ENCODE measurements around the gene SLF2.

- TF ChIP-seq, protein P1, sequence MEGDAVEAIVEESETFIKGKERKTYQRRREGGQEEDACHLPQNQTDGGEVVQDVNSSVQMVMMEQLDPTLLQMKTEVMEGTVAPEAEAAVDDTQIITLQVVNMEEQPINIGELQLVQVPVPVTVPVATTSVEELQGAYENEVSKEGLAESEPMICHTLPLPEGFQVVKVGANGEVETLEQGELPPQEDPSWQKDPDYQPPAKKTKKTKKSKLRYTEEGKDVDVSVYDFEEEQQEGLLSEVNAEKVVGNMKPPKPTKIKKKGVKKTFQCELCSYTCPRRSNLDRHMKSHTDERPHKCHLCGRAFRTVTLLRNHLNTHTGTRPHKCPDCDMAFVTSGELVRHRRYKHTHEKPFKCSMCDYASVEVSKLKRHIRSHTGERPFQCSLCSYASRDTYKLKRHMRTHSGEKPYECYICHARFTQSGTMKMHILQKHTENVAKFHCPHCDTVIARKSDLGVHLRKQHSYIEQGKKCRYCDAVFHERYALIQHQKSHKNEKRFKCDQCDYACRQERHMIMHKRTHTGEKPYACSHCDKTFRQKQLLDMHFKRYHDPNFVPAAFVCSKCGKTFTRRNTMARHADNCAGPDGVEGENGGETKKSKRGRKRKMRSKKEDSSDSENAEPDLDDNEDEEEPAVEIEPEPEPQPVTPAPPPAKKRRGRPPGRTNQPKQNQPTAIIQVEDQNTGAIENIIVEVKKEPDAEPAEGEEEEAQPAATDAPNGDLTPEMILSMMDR (IDR thresholded peaks at IDR 0.05): no peak
- no peak for TF ChIP-seq POLR2A (IDR thresholded peaks at IDR 0.05)
Measured at GRCh38 chr10:100897976-100898375, 14.8 kb upstream of the SLF2 start.

All from lower leg skin (tissue), 3 donors.